ENCODE measurements around the gene ZNF423. TPM values are rescaled to one million over a fixed set of nuclear protein-coding genes. Genes with fewer than 3 reads are reported as not detected.

The ZNF423 gene
- total and polyA plus RNA-seq, 2 experiments from 2014 or later: 14.9 to 41.8 TPM

DNA sequence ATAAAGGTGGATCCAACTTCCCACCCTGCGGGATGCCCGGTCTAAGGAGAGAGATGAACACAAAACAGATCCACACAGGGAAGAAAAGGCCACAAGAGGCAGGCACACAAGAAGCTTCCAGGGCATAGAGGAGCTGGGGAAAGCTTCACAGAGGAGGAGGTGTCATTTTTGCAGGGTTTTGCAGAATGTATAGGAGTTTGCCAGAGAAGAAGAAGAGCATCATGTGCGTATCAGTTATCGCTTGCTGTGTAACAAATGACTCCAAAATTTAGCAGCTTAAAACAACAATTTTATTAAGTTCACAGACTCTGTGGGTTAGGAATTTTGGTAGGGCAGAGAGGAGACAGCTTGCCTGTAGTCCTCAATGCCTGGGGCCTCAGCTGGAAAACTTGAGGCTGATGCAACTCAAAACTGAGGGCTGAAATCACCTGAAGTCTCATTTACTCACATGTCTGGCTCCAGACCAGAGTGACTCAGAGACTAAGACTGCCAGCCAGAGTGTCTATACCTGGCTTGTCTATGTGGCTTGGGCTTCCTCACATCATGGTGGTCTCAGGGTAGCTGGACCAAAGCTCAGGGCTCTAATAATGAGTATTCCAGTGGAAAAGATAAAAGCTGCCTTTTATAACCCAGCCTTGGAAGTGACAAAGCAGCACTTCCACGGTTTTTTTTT, 33.9 kb upstream of the ZNF423 start:
- H3K4me2 ChIP-seq: no peak overlapping the region
- no peaks in the 10 kb centered on the region for H3K79me2 ChIP-seq (replicated peaks; ENCODE audit: insufficient read depth)
- no peaks in the 10 kb centered on the region for H3K27me3 ChIP-seq (ENCODE audit: insufficient read depth)
- no peak for ATAC-seq
- no peak overlapping the region for H3K4me3 ChIP-seq
- no peaks in the 10 kb centered on the region for H3F3A ChIP-seq (replicated peaks; ENCODE audit: low read depth)
- peaks cover 5% of the 10 kb centered on the region for H3K9me3 Mint-ChIP-seq
- no peak for DNase-seq (ENCODE audit: low spot score)
- H3K4me1 Mint-ChIP-seq: peaks cover 5% of the 10 kb centered on the region
- no peaks in the 10 kb centered on the region for H3K36me3 ChIP-seq (ENCODE audit: insufficient read depth)
- H3K36me3 Mint-ChIP-seq (ENCODE audit: low read depth): no peaks in the 10 kb centered on the region
- no peak overlapping the region for H3K27ac Mint-ChIP-seq
- no peak overlapping the region for H2AFZ ChIP-seq
- H3K4me3 Mint-ChIP-seq: no peak overlapping the region
- H3K27ac ChIP-seq (ENCODE audit: low read depth): no peak overlapping the region
- H3K27me3 Mint-ChIP-seq (ENCODE audit: insufficient read depth, low read depth, poor library complexity): peaks cover 4% of the 10 kb centered on the region
- no peaks in the 10 kb centered on the region for H3K4me1 ChIP-seq (ENCODE audit: insufficient read depth)
- H4K20me1 ChIP-seq (replicated peaks; ENCODE audit: insufficient read depth): no peaks in the 10 kb centered on the region
- H3K9me2 ChIP-seq (ENCODE audit: insufficient read depth): 0 out of 2 replicates have a peak, but pooled peaks cover 2% of the 10 kb centered on the region
- TF ChIP-seq, protein P1, sequence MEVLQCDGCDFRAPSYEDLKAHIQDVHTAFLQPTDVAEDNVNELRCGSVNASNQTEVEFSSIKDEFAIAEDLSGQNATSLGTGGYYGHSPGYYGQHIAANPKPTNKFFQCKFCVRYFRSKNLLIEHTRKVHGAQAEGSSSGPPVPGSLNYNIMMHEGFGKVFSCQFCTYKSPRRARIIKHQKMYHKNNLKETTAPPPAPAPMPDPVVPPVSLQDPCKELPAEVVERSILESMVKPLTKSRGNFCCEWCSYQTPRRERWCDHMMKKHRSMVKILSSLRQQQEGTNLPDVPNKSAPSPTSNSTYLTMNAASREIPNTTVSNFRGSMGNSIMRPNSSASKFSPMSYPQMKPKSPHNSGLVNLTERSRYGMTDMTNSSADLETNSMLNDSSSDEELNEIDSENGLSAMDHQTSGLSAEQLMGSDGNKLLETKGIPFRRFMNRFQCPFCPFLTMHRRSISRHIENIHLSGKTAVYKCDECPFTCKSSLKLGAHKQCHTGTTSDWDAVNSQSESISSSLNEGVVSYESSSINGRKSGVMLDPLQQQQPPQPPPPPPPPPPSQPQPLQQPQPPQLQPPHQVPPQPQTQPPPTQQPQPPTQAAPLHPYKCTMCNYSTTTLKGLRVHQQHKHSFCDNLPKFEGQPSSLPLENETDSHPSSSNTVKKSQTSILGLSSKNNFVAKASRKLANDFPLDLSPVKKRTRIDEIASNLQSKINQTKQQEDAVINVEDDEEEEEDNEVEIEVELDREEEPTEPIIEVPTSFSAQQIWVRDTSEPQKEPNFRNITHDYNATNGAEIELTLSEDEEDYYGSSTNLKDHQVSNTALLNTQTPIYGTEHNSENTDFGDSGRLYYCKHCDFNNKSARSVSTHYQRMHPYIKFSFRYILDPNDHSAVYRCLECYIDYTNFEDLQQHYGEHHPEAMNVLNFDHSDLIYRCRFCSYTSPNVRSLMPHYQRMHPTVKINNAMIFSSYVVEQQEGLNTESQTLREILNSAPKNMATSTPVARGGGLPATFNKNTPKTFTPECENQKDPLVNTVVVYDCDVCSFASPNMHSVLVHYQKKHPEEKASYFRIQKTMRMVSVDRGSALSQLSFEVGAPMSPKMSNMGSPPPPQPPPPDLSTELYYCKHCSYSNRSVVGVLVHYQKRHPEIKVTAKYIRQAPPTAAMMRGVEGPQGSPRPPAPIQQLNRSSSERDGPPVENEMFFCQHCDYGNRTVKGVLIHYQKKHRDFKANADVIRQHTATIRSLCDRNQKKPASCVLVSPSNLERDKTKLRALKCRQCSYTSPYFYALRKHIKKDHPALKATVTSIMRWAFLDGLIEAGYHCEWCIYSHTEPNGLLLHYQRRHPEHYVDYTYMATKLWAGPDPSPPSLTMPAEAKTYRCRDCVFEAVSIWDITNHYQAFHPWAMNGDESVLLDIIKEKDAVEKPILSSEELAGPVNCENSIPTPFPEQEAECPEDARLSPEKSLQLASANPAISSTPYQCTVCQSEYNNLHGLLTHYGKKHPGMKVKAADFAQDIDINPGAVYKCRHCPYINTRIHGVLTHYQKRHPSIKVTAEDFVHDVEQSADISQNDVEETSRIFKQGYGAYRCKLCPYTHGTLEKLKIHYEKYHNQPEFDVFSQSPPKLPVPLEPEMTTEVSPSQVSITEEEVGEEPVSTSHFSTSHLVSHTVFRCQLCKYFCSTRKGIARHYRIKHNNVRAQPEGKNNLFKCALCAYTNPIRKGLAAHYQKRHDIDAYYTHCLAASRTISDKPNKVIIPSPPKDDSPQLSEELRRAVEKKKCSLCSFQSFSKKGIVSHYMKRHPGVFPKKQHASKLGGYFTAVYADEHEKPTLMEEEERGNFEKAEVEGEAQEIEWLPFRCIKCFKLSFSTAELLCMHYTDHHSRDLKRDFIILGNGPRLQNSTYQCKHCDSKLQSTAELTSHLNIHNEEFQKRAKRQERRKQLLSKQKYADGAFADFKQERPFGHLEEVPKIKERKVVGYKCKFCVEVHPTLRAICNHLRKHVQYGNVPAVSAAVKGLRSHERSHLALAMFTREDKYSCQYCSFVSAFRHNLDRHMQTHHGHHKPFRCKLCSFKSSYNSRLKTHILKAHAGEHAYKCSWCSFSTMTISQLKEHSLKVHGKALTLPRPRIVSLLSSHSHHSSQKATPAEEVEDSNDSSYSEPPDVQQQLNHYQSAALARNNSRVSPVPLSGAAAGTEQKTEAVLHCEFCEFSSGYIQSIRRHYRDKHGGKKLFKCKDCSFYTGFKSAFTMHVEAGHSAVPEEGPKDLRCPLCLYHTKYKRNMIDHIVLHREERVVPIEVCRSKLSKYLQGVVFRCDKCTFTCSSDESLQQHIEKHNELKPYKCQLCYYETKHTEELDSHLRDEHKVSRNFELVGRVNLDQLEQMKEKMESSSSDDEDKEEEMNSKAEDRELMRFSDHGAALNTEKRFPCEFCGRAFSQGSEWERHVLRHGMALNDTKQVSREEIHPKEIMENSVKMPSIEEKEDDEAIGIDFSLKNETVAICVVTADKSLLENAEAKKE (CRISPR knock-in tag; IDR thresholded peaks at IDR 0.05): no peak

DNA sequence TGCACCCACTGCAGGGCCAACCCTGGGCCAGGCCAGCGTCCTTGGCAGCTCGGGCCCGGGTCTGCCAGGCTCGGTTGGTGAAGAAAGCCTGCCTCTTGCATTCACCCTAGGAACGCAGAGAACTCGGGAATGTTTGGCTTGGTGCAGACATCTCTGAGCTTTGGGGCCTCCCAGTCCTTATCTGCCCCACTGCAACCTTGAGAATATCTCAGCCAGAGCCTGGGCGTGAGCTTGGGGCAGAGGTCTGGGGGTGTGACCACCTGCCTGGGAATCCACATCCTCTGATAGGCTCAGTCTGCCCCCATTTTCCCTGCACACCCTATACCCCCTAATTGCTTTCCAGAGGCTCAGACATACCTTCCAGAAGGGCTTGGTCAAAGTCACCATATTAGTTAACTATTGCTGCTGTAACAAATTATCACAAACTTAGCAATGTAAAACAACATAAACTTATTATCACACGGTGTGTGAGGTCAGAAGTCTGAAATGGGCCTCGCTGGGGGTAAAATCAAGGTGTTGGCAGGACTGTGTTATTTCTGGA, 30.7 kb upstream of the ZNF423 start:
- no peaks in the 10 kb centered on the region for H3K79me2 ChIP-seq (replicated peaks; ENCODE audit: insufficient read depth)
- no peak for ATAC-seq
- no peak overlapping the region for H3K4me2 ChIP-seq
- Mint-ChIP-seq H3K9me3 (peaks cover 5% of the 10 kb centered on the region), H3K27me3 (ENCODE audit: insufficient read depth, low read depth, poor library complexity) (no peaks in the 10 kb centered on the region), H3K27ac (no peak overlapping the region), H3K4me3 (no peak overlapping the region), H3K36me3 (ENCODE audit: low read depth) (no peaks in the 10 kb centered on the region), H3K4me1 (peaks cover 16% of the 10 kb centered on the region)
- no peaks in the 10 kb centered on the region for H3F3A ChIP-seq (replicated peaks; ENCODE audit: low read depth)
- peaks cover 10% of the 10 kb centered on the region; the same call in 1 of the 2 replicates for H3K4me1 ChIP-seq (ENCODE audit: insufficient read depth)
- no peak overlapping the region for H3K4me3 ChIP-seq
- H3K27ac ChIP-seq (ENCODE audit: low read depth): no peak overlapping the region
- no peaks in the 10 kb centered on the region for H4K20me1 ChIP-seq (replicated peaks; ENCODE audit: insufficient read depth)
- H3K9me2 ChIP-seq (ENCODE audit: insufficient read depth): 0 out of 2 replicates have a peak, but pooled peaks cover 2% of the 10 kb centered on the region
- no peak for DNase-seq (ENCODE audit: low spot score)
- no peaks in the 10 kb centered on the region for H3K27me3 ChIP-seq (ENCODE audit: insufficient read depth)
- H2AFZ ChIP-seq: no peak overlapping the region
- H3K36me3 ChIP-seq (ENCODE audit: insufficient read depth): no peaks in the 10 kb centered on the region
- TF ChIP-seq, protein P2, sequence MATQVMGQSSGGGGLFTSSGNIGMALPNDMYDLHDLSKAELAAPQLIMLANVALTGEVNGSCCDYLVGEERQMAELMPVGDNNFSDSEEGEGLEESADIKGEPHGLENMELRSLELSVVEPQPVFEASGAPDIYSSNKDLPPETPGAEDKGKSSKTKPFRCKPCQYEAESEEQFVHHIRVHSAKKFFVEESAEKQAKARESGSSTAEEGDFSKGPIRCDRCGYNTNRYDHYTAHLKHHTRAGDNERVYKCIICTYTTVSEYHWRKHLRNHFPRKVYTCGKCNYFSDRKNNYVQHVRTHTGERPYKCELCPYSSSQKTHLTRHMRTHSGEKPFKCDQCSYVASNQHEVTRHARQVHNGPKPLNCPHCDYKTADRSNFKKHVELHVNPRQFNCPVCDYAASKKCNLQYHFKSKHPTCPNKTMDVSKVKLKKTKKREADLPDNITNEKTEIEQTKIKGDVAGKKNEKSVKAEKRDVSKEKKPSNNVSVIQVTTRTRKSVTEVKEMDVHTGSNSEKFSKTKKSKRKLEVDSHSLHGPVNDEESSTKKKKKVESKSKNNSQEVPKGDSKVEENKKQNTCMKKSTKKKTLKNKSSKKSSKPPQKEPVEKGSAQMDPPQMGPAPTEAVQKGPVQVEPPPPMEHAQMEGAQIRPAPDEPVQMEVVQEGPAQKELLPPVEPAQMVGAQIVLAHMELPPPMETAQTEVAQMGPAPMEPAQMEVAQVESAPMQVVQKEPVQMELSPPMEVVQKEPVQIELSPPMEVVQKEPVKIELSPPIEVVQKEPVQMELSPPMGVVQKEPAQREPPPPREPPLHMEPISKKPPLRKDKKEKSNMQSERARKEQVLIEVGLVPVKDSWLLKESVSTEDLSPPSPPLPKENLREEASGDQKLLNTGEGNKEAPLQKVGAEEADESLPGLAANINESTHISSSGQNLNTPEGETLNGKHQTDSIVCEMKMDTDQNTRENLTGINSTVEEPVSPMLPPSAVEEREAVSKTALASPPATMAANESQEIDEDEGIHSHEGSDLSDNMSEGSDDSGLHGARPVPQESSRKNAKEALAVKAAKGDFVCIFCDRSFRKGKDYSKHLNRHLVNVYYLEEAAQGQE (IDR thresholded peaks at IDR 0.05; ENCODE audit: unreplicated experiment): no peak
- TF ChIP-seq JUNB (IDR thresholded peaks at IDR 0.05; ENCODE audit: unreplicated experiment) (no peak), EZH2phosphoT487 (IDR thresholded peaks at IDR 0.05; ENCODE audit: unreplicated experiment) (no peak), POLR2AphosphoS5 (IDR thresholded peaks at IDR 0.05; ENCODE audit: low read depth) (no peak), STAT1 (IDR thresholded peaks at IDR 0.05; ENCODE audit: unreplicated experiment) (no peak), ZNF331 (CRISPR knock-in tag; IDR thresholded peaks at IDR 0.05; ENCODE audit: low read depth) (no peak), CREB1 (CRISPR knock-in tag; IDR thresholded peaks at IDR 0.05; ENCODE audit: low read depth) (no peak), EZH2 (IDR thresholded peaks at IDR 0.05; ENCODE audit: low read depth, unreplicated experiment) (no peak)
